DOHH2 (cell line): ENCODE data around the gene B9D2.
A peak's percentile ranks its signal among the peaks of the same experiment; 100 is the strongest.

Experiments
- H3F3A ChIP-seq: fragments of 200-600 bp; sonication (generic), shearing (Covaris generic); 2 replicates; pipeline ENCODE4 v1.6.0; 2016; ENCODE audit warnings: antibody characterized with exemption, mild to moderate bottlenecking; ENCODE audit not compliant: control insufficient read depth, insufficient read depth
- H3K27ac ChIP-seq: fragments of 200-600 bp; sonication (generic); 2 replicates; pipeline ENCODE4 v1.5.1; 2014; ENCODE audit warnings: low read depth, mild to moderate bottlenecking, low read length, moderate library complexity
- H3K27me3 ChIP-seq: fragments of 200-600 bp; sonication (generic); 2 replicates; pipeline ENCODE4 v1.6.1; 2014; ENCODE audit warnings: mild to moderate bottlenecking, low read length, mixed read lengths; ENCODE audit not compliant: control insufficient read depth
- H3K36me3 ChIP-seq: fragments of 200-600 bp; sonication (generic); 2 replicates; pipeline ENCODE4 v1.6.1; 2014; ENCODE audit warnings: mild to moderate bottlenecking, low read length, moderate library complexity, mixed read lengths; ENCODE audit not compliant: control insufficient read depth
- H3K4me1 ChIP-seq: fragments of 200-600 bp; sonication (generic); 2 replicates; pipeline ENCODE4 v1.6.1; 2014; ENCODE audit warnings: mild to moderate bottlenecking, low read length, mixed read lengths; ENCODE audit not compliant: control insufficient read depth
- H3K4me2 ChIP-seq: fragments of 200-600 bp; sonication (generic); 2 replicates; pipeline ENCODE4 v1.6.0; 2014; ENCODE audit warnings: mild to moderate bottlenecking, low read length, moderate library complexity
- H3K4me3 ChIP-seq: fragments of 200-600 bp; sonication (generic); 2 replicates; pipeline ENCODE4 v1.5.1; 2014; ENCODE audit warnings: mild to moderate bottlenecking, low read length, mixed read lengths
- H3K79me2 ChIP-seq: fragments of 200-600 bp; sonication (generic); 2 replicates; pipeline ENCODE4 v1.6.1; 2014; ENCODE audit warnings: mild to moderate bottlenecking, low read length, mixed read lengths; ENCODE audit not compliant: control insufficient read depth
- H3K9me2 ChIP-seq: fragments of 200-600 bp; sonication (generic); replicated peaks from 2 replicates; pipeline ENCODE4 v1.6.1; 2014; ENCODE audit warnings: mild to moderate bottlenecking, low read length, mixed read lengths; ENCODE audit not compliant: control insufficient read depth
- H3K9me3 ChIP-seq: fragments of 200-600 bp; sonication (generic); 2 replicates; pipeline ENCODE4 v1.6.1; 2014; ENCODE audit warnings: antibody characterized with exemption, low read length, mixed read lengths; ENCODE audit not compliant: control insufficient read depth, insufficient read depth
- H4K20me1 ChIP-seq: fragments of 200-600 bp; sonication (generic); 2 replicates; pipeline ENCODE4 v1.6.0; 2014; ENCODE audit warnings: low read depth, mild to moderate bottlenecking, antibody characterized with exemption, low read length, moderate library complexity; ENCODE audit not compliant: control insufficient read depth, insufficient read depth
- CTCF ChIP-seq: fragments of 200-600 bp; sonication (generic); IDR thresholded peaks from one replicate; pipeline ENCODE4 v1.5.1; 2014; ENCODE audit warnings: antibody characterized with exemption, mild to moderate bottlenecking, low read depth, low read length; ENCODE audit not compliant: poor library complexity, severe bottlenecking
- EZH2phosphoT487 ChIP-seq: fragments of 200-600 bp; sonication (generic); IDR thresholded peaks from 2 replicates; pipeline ENCODE4 v1.6.1; 2017; ENCODE audit warnings: borderline replicate concordance, mild to moderate bottlenecking, antibody characterized with exemption, low read length, moderate library complexity, mixed read lengths

The B9D2 gene

GRCh38 chr19:41325947-41326706 lies 37.8 kb downstream of the B9D2 start:
- Histone ChIP-seq H3K4me2 (peak overlapping the region; percentile 99), H4K20me1 (0 out of 2 replicates have a peak, but pooled peaks cover 4% of the 10 kb centered on the region), H3K27ac (peak overlapping the region; percentile 96), H3K9me2 (no peaks in the 10 kb centered on the region), H3K4me1 (peaks cover 68% of the 10 kb centered on the region), H3K79me2 (peaks cover 20% of the 10 kb centered on the region), H3K4me3 (peak overlapping the region; percentile 81), H3K27me3 (no peaks in the 10 kb centered on the region), H3F3A (peaks cover 52% of the 10 kb centered on the region), H3K9me3 (no peaks in the 10 kb centered on the region), H3K36me3 (peaks cover 58% of the 10 kb centered on the region)
- TF ChIP-seq EZH2phosphoT487 (no peak), CTCF (no peak)

DNA sequence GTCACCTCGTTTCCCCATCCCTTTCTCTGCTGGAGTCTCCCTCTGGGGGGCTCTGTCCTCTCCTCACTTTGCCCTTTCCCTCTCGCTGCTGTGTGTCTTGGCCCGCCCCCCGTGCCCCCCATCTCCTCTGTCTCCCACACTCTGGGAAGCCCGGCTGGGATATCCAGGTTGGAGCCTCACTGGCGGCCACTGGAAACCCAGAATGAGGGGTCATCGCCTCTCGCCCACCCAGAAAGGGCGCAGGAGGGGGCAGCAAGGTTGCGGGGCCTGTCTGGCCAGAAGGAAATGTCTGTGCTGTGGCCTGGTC lies 38.4 kb downstream of the B9D2 start:
- TF ChIP-seq EZH2phosphoT487 (no peak), CTCF (no peak)
- H3K4me3 ChIP-seq = no peak overlapping the region
- peaks cover 20% of the 10 kb centered on the region for H3K79me2 ChIP-seq
- peaks cover 51% of the 10 kb centered on the region for H3F3A ChIP-seq
- 0 out of 2 replicates have a peak, but pooled peaks cover 4% of the 10 kb centered on the region for H4K20me1 ChIP-seq
- no peaks in the 10 kb centered on the region for H3K9me3 ChIP-seq
- H3K9me2 ChIP-seq = no peaks in the 10 kb centered on the region
- peaks cover 60% of the 10 kb centered on the region for H3K36me3 ChIP-seq
- peak overlapping the region; percentile 99 for H3K4me2 ChIP-seq
- H3K27ac ChIP-seq = peak overlapping the region; percentile 96
- peaks cover 64% of the 10 kb centered on the region for H3K4me1 ChIP-seq
- no peaks in the 10 kb centered on the region for H3K27me3 ChIP-seq

GRCh38 chr19:41324921-41325639 lies 38.9 kb downstream of the B9D2 start:
- H3K9me2 ChIP-seq = no peaks in the 10 kb centered on the region
- peaks cover 59% of the 10 kb centered on the region for H3K4me1 ChIP-seq
- H3K4me2 ChIP-seq = no peak overlapping the region
- H3K27me3 ChIP-seq = no peaks in the 10 kb centered on the region
- 0 out of 2 replicates have a peak, but pooled peaks cover 4% of the 10 kb centered on the region for H4K20me1 ChIP-seq
- H3K4me3 ChIP-seq = no peak overlapping the region
- peaks cover 46% of the 10 kb centered on the region for H3F3A ChIP-seq
- no peaks in the 10 kb centered on the region for H3K9me3 ChIP-seq
- H3K79me2 ChIP-seq = peaks cover 20% of the 10 kb centered on the region
- H3K27ac ChIP-seq = peak overlapping the region; percentile 96
- no peak for TF ChIP-seq CTCF
- no peak for TF ChIP-seq EZH2phosphoT487
- peaks cover 59% of the 10 kb centered on the region for H3K36me3 ChIP-seq
